ENCODE results near the gene CHD5.

CHD5 gene

GRCh38 chr1:6085666-6086065 is 94.5 kb downstream of the CHD5 start:
- H3K4me3 ChIP-seq (ENCODE audit: low read depth, low read length): no peak overlapping the region

GRCh38 chr1:6084781-6085495 is 95.2 kb downstream of the CHD5 start:
- H3K4me3 ChIP-seq (ENCODE audit: low read depth, low read length): no peak overlapping the region
- DNase-seq (ENCODE audit: low read depth): no peak
- TF ChIP-seq MAX (IDR thresholded peaks at IDR 0.05; ENCODE audit: low read depth, low read length) (no peak), CTCF (IDR thresholded peaks at IDR 0.05; ENCODE audit: low read depth, low read length) (no peak), MYC (IDR thresholded peaks at IDR 0.05; ENCODE audit: low read depth, low read length) (no peak), POLR2A (IDR thresholded peaks at IDR 0.05; ENCODE audit: extremely low read depth, insufficient read length) (no peak)

More at GRCh38 chr1:6085666-6086065, 94.5 kb downstream of the CHD5 start:
- no peak for TF ChIP-seq MAX (IDR thresholded peaks at IDR 0.05; ENCODE audit: low read depth, low read length)
- no peak for DNase-seq (ENCODE audit: low read depth)

GRCh38 chr1:6083801-6084446 is 96.2 kb downstream of the CHD5 start:
- no peak for DNase-seq (ENCODE audit: low read depth)
- H3K4me3 ChIP-seq (ENCODE audit: low read depth, low read length): no peak overlapping the region

GRCh38 chr1:6083385-6083784 is 96.7 kb downstream of the CHD5 start:
- TF ChIP-seq CTCF (IDR thresholded peaks at IDR 0.05; ENCODE audit: low read depth, low read length) (no peak), MYC (IDR thresholded peaks at IDR 0.05; ENCODE audit: low read depth, low read length) (no peak), POLR2A (IDR thresholded peaks at IDR 0.05; ENCODE audit: extremely low read depth, insufficient read length) (no peak), MAX (IDR thresholded peaks at IDR 0.05; ENCODE audit: low read depth, low read length) (no peak)
- no peak overlapping the region for H3K4me3 ChIP-seq (ENCODE audit: low read depth, low read length)
- DNase-seq (ENCODE audit: low read depth): no peak

More at GRCh38 chr1:6083801-6084446, 96.2 kb downstream of the CHD5 start:
- TF ChIP-seq CTCF (IDR thresholded peaks at IDR 0.05; ENCODE audit: low read depth, low read length) (no peak), POLR2A (IDR thresholded peaks at IDR 0.05; ENCODE audit: extremely low read depth, insufficient read length) (no peak), MYC (IDR thresholded peaks at IDR 0.05; ENCODE audit: low read depth, low read length) (no peak), MAX (IDR thresholded peaks at IDR 0.05; ENCODE audit: low read depth, low read length) (no peak)

GRCh38 chr1:6082430-6082971 is 97.6 kb downstream of the CHD5 start:
- TF ChIP-seq CTCF (IDR thresholded peaks at IDR 0.05; ENCODE audit: low read depth, low read length) (peak; percentile 29), POLR2A (IDR thresholded peaks at IDR 0.05; ENCODE audit: extremely low read depth, insufficient read length) (no peak)
- no peak overlapping the region for H3K4me3 ChIP-seq (ENCODE audit: low read depth, low read length)
- no peak for DNase-seq (ENCODE audit: low read depth)

- DNase-seq (ENCODE audit: low read depth): no peak
These were observed 98.2 kb downstream of the CHD5 start for GRCh38 chr1:6081901-6082300.

More at GRCh38 chr1:6081901-6082300, 98.2 kb downstream of the CHD5 start:
- TF ChIP-seq MYC (IDR thresholded peaks at IDR 0.05; ENCODE audit: low read depth, low read length): no peak
- no peak for TF ChIP-seq CTCF (IDR thresholded peaks at IDR 0.05; ENCODE audit: low read depth, low read length)
- no peak for TF ChIP-seq POLR2A (IDR thresholded peaks at IDR 0.05; ENCODE audit: extremely low read depth, insufficient read length)
- TF ChIP-seq MAX (IDR thresholded peaks at IDR 0.05; ENCODE audit: low read depth, low read length): no peak
- no peak overlapping the region for H3K4me3 ChIP-seq (ENCODE audit: low read depth, low read length)
